Measurements from ENCODE around the gene IL20RA.
"Not testable (repeated sequence)": the region's sequence is repeated elsewhere in the genome, so short reads cannot be mapped to it uniquely, and the experiment has no call there.

The IL20RA gene

DNA sequence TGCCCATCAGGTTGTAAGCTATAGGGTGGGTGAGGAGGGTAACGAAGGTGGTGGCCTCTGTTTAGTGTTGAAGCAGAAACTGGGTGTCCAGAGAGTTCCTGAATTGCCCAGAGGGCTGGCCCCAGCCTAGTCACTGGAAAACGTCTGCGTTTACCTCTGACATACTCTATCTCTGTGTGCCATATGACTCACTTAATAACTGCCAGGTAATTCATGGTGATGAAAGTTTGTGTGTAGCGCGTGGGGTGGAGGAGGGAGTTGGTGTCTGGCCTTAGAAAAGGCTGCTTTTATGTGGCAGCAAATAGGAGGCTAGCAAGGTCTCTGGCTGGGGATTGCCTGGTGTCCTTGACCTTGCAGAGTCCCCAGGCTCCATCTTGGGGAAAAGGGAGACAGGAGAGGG, 75.3 kb downstream of the IL20RA start:
- DNase-seq, result no peak

DNA sequence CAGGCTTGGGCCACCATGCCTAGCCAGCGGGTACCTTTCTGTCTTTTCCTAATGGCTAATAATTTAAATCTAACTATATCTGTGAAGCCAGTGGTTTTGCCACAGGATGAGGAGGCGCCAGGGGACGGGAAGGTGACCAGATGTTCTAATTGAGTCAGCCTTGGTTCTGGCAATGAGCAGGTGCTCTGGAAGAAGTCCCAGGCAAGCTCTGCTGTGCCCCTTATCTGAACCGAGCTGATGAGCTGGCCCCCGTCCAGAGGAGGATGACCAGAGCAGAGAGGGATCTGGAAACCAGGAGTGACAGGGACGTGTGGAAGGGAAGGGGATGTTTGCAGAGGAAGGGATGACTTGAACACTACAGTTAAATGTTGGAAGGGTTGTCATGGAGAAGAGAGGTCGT, 75.9 kb downstream of the IL20RA start:
- DNase-seq, result no peak

DNA sequence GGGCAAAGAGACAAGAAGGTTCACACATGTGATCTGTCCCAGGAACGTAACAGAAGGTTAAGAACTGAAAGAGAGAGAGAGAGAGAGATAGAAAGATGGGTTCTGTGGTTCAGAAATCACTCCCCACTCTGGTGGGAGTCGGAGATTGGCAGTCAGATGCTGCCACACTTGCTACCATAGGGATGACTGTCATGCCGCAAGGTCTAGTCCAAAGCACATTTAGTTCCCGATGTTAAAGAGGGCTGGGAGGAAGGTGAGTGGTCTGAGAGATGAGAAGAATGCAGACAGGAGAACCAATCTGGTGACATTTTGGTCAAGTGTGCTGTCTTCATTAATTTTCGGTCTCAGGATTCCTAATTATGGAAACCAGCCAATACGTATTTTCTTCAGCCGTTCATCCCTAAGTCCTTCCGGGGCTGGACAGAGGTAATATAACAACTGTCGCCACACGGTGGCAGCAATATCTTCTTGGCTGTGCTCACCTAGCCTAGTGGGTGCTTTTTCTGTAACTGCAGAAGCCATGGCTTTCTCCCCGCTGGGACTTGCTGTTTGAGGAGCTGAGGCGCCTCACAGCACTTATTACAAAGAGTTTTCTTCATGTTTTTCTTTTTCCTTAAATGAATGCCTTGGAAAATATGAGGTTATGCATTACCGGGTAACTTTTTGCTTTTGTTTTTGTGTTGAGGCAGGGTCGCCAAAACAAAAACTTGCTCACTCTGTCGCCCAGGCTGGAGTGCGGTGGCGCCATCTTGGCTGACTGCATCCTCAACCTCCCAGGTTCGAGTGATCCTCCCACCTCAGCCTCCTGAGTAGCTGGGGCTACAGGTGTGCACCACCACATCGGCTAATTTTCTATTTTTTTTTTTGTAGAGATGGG, 76.7 kb downstream of the IL20RA start:
- DNase-seq, result peak; percentile 60

DNA sequence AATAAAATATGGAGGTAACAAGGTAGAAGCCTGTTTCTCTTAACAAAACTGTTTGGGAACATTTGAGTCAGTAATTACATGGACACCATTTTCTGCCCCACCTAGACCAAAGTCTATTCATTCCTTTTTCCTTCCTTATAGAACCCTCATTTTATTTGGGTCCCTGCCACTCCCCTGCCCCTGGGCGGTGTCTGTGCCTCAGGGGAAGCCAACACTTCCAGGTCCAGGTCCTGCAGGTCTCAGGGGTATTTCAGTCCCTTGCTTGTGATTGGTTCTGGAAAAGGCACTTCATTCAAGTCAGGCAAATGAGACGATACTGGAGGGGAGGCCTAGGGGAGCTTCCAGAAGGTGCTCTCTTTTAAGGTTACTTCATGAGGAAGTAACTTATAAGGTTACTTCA, 80.4 kb downstream of the IL20RA start:
- DNase-seq, result no peak

DNA sequence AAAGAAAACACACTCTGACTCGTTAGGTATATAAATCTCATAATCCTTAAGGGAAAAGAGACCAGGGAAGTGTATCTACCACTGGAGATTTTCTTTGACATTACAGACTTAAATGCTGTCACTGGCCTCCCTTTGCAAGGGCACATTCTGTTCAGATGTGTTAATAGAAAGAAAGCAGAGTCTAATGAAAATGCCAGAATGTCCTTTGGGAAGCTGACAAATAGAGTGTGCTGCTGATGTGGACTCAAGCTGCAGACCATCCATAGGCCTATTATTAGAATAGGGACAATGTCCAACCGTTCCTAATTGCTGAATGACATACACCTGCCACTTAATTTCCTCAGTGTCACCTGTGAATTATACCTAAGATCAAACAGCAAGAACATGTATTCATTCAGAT, 81.5 kb downstream of the IL20RA start:
- no peak for DNase-seq

DNA sequence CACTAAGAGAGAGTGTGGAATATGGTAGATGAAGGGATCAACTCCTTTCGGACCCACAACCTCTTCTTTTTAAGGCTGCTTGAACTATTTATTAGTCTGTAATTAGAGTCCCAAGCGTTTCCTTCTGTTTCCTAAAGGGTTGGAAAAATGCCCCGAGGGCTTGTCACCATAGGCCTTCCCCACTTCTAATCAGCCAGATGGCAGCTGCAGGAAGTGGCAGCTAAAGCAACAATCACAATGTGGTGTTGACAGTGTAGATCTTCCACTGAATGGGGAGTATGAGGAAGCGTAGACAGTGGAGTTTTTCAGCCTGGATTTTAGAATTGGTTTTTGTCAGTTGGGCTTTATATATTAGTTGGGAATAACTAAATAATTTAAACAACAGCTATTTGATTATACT, 82.1 kb downstream of the IL20RA start:
- DNase-seq, result no peak

DNA sequence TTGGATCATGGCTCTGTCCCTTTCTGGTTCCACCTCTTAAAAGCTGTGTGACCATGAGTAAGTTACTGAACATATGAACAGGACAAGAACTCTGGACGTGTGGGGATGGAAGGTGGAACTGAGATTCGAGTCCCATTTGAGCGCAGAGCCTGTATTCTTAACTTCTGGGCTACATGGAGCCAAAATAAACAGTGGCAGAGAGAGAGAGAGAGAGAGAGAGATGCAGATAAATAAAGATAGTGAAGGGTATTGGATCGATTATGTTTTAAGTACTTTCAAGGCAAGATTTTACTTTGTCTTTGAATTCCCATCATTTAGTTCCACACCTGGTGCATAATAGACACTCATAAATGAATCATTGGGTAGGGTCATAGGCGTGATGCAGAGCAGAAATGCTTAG, 82.9 kb downstream of the IL20RA start:
- DNase-seq, result no peak

DNA sequence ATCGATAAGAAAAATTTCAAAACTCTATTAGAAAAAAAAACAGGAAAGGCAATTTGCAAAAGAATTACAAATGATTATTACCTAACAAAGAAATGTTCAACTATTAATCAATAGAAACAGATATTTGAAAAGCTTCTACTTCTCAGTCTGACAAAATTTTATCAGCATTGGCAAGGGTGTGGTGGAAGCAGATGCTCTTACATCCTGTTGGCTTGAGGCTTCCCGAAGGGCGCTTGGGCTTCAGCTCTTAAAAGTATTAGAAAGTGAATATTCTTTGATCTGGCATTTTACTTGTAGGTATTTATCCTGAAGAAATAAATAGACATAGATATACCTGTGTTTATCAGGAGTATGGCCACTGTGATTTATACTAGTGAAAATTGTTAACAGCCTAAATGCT, 84.0 kb downstream of the IL20RA start:
- no peak for DNase-seq

DNA sequence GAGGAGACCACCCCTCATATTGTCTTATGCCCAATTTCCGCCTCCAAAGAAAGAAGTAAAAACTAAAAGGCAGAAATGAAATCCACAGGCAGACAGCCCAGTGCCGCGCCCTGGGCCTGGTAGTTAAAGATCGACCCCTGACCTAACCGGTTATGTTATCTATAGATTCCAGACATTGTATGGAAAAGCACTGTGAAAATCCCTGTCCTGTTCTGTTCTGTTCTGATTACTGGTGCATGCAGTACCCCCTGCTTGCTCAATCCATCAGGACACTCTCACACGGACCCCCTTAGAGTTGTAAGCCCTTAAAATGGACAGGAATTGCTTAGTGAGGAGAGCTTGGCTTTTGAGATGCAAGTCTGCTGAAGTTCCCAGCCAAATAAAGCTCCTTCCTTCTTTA, 84.8 kb downstream of the IL20RA start:
- not testable (repeated sequence) for DNase-seq

DNA sequence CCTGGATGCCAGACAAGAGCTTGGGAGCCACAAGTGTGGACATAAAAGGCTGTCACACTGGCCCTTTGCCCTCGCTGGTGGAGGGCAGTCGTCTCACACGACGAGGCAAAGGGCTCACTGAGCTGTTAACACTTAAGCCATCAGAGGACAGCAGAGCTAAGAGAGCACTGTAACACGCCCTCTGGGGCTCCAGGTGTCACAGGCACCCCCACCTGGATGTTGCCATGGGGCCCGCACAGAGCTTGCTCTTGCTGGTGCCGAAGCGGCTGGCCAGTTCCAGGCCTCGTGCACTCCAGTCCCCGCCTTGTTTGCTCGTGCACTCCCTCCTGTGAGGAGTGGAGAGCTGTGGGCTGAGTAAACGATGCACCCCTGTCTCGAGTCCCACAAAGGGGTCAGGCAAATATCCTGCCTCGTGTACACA, 85.3 kb downstream of the IL20RA start:
- DNase-seq, result no peak

DNA sequence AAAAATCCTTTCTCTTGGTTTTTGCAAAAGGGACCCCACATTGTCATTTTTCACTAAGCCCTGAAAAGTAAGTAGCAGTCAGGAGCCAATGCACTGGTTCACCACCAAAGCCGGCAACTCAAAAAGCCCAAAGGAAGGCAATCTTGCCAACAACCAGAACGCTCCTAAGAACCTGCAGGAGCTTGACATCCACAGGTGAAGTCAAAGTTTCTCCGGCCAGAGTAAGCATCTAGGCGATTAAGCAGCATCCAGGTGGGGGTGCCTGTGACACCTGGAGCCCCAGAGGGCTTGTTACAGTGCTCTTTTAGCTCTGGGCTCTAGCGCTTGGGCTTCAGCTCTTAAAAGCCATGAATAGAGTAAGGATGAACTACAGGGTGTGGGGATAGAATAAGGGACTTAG, 86.6 kb downstream of the IL20RA start:
- no peak for DNase-seq

DNA sequence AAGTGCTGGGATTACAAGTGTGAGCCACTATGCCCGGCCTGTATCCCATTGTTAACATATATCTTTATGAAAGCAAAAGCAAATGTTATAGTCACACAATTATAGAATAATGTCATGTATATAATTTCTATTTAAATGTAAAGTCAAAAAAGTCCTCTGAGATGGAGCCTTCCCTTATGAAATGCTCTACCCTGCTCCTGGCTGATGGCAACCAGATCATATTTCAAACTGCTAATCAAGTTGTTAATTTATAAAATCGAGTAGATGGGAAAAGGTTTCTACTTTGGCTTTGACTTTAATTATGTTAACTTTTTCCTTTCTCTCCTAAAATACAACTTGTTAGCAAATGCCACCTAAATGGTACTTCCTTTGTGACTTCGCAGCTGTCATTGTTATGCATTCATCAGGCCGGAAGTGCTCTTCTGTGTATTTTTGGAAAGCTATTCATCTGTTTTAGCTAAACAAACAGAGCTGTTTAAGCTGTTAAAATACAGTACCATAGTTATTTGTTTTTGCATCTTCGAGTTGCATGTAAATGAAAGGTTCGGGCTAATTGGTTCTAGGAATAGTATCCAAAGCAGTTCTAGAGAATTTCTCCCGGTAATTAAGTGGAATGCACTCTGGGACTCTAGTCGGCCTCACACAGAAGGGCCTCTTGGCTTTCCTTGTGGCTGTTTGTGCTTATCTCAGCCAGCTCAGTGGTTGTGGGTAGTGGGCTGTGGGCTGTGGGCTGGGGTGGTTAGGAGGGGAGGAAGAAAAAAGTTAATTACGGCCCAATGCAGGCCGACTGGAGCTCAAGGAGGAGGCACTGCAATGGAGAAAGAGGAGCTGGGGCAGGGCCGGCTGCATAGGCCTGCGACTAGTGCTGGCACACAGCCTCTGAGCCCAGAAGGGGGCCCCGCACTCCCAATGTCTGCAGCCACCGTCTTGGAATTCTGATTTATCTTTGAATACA, 87.9 kb downstream of the IL20RA start:
- DNase-seq, result no peak

DNA sequence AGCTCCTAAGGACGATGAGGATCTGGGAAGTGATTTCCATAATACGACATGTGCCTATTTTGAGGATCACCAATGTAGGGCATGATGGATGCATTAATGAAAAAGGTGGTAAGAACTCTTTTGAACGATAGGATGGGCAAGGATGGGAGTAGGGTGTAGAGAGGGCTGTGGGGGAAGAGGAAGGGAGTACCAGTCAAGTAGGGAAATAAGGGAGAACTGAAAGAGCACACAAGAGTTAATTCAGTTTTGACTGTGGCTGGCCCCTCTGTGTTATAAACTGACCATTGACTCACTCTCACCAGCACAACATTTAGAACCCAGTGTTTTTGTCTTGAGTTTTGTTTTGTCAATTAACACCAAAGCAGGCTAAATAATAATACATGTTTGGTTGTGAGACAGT, 89.6 kb downstream of the IL20RA start:
- no peak for DNase-seq

DNA sequence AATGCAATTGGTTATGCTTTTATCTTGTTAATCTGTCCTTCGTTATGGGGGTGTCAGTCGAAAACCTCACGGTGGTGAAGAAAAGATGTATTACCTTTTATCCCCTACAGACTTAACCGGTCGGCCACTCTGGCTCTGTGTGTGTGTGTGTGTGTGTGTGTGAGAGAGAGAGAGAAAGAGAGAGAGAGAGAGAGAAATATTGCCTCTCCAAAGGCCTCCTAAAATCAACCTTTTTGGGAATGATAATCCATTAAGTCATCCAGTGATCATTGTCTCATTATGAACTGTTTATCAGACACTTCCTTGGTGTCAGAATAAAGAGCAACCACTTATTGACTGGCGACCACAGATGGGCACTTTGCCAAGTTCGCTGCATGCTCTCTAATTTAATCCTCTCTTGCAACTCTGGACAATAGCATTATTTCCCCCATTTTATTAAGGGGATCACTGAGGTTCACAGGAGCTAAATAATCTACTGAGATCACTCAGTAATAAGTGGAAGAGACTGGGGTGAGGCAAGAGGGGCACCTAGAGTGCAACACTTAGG, 92.0 kb downstream of the IL20RA start:
- no peak for DNase-seq

DNA sequence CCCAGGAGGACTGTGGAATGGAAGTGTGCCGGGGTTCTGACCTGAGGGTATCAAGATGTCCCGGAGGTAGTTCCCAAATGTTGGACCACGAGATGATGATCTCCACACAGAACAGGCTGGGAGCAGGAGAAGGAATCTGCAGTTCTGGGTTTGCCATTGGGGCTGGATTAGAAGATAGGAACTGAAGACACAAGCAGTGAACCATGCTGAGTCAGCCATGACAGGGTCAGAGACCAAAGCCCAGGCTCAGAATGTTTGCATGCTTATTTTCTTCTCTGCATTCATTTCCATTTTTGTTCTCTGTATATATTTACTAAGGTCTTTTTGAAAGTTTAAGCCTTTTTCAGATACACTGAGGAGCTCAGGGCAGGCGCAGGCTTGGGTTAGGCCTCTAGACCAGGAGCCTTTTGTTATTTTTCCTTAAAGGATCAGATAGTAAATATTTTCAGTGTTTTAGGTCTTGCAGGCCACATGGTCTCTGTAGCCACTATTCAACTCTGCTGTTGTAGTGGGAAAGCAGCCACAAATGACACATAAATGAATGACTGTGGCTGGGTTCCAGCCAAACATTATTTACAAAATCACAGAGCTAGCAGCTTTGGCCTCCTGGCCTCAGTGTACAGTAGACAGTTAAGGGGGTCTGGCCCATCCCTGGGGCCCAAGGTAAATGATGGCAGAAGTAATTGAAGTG, 94.2 kb downstream of the IL20RA start:
- no peak for DNase-seq

Data from CD4-positive, alpha-beta T cell treated with Interleukin-21 for 1 hour (primary cell).